HG02884 (cell line): ENCODE results near the gene CTSW.
A peak's percentile ranks its signal among the peaks of the same experiment; 100 is the strongest.

ENCODE experiments used
- ATAC-seq: cut with Tn5 transposase; IDR thresholded peaks from one replicate; pipeline ENCODE4 v1.9.1; 2021; ENCODE audit warnings: mild to moderate bottlenecking, moderate library complexity; ENCODE audit not compliant: unreplicated experiment

Gene CTSW

GRCh38 chr11:65855927-65856363 is 23.7 kb upstream of the CTSW start:
- ATAC-seq: no peak

DNA sequence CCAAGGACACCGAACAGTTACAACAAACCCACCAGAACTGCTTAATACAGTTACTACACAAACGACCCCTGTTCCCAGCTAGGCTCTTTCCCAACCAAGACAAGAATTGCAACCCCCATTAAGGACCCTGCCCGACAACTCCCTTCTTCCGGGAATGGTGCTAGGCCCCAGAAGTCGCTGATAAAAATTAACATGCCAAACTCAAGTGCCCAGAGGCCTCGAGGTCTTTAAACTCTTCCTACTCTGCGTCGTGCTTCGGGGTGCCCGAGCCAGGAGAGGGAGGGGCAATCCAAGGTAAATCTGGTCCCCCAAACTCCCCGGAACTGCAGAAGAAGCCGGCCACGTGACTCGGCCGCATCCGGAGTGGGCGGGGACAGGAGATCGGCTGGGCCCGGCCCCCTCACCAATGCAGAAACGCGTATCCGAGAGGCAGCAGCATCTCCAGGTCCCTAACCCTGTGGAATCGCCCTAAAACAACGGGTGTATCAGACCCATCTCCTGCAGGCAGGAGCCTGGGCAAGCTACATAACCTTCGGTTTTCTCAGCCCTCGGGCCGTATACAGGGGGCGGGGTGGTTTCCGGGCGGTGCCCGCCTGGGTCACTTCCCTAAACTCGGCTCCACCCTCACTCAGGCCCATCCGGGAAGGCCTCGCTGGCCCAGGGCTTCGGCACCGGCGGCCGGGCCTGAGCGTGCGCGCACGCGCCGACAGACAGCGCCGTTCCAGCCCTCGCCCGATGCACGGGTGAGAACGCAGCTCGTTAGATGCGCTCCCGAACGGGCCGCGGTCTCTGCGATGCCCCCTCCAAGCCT is 22.7 kb upstream of the CTSW start:
- no peak for ATAC-seq

DNA sequence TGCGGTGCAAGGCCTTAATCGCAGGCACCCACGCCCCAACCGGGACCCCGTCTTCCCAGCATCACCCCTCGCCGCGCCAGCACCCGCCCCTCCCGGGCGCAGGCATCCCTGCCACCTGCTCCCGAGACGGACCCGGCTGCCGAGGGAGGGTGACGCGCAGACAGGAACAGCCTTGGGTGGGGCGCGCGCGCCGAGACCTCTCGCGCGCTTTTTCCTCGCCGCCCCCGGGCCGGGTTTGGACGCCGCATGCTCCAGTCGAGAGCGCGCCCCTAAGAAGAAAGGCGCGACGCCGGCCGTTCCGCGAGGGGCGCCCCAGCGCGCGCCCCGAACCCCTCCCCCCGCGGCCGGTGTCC is 22.2 kb upstream of the CTSW start:
- ATAC-seq: no peak

- ATAC-seq: peak; percentile 38
These were observed 21.6 kb upstream of the CTSW start, which contains the start of gene CFL1 for GRCh38 chr11:65857853-65858680. CFL1 (minus strand) TSS chr11:65858180; CDS start chr11:65858099, 81 bp downstream.

- no peak for ATAC-seq
These were observed 21.0 kb upstream of the CTSW start for GRCh38 chr11:65858681-65859087.

GRCh38 chr11:65859095-65859811 is 20.4 kb upstream of the CTSW start:
- peak; percentile 48 for ATAC-seq

- ATAC-seq: no peak
These were observed 19.8 kb upstream of the CTSW start for GRCh38 chr11:65859812-65860277.

GRCh38 chr11:65860278-65861164 is 19.1 kb upstream of the CTSW start, which contains the start of gene MUS81:
MUS81 (plus strand) TSS chr11:65860433; CDS start chr11:65860754, 321 bp downstream.
- no peak for ATAC-seq

DNA sequence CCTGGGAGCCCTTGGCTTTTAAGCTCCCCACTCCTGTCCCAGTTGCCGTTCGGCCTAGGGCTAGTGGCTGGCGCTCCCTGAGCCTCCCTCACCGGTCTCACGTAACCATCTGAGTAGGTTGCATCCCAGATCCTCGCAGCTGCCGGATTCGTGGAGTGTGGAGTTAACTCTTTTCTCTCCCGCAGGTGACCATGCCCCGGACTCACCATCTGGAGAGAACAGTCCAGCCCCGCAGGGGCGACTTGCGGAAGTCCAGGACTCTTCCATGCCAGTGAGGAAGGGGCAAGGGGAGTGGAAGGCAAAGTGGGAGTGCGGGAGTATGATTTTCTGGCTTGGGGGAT is 18.5 kb upstream of the CTSW start:
- no peak for ATAC-seq

- no peak for ATAC-seq
These were observed 18.0 kb upstream of the CTSW start for GRCh38 chr11:65861533-65862183.

- no peak for ATAC-seq
These were observed 17.4 kb upstream of the CTSW start for GRCh38 chr11:65862191-65862735.

- no peak for ATAC-seq
These were observed 16.4 kb upstream of the CTSW start for GRCh38 chr11:65862941-65863888.

GRCh38 chr11:65863889-65864705 is 15.5 kb upstream of the CTSW start:
- no peak for ATAC-seq

GRCh38 chr11:65864706-65865471 is 14.7 kb upstream of the CTSW start:
- no peak for ATAC-seq

GRCh38 chr11:65865550-65866172 is 14.0 kb upstream of the CTSW start:
- no peak for ATAC-seq
